H9 (cell line): ENCODE measurements around the gene ENOX1. TPM values are rescaled to one million over a fixed set of nuclear protein-coding genes. Genes with fewer than 3 reads are reported as not detected.

Source experiments
- DNase-seq: peaks from one replicate; pipeline ENCODE4 v3.0.0-alpha.2; 2017
- H2AFZ ChIP-seq: one replicate; pipeline ENCODE4 v1.6.1; 2013; ENCODE audit warnings: mild to moderate bottlenecking, low read length, control low read depth, moderate library complexity
- H2AK5ac ChIP-seq: 2 replicates; pipeline ENCODE4 v1.6.1; 2013; ENCODE audit warnings: low read length, control low read depth, mixed read lengths; ENCODE audit not compliant: insufficient read length
- H2BK120ac ChIP-seq: one replicate; pipeline ENCODE4 v1.6.1; 2013; ENCODE audit warnings: low read depth, mild to moderate bottlenecking, low read length, control low read depth, inconsistent platforms; ENCODE audit not compliant: poor library complexity, severe bottlenecking
- H2BK12ac ChIP-seq: 2 replicates; pipeline ENCODE4 v1.6.1; 2013; ENCODE audit warnings: low read length, control low read depth, mixed read lengths, low read depth; ENCODE audit not compliant: insufficient read length
- H2BK15ac ChIP-seq: 2 replicates; pipeline ENCODE4 v1.6.1; 2013; ENCODE audit warnings: low read depth, low read length, control low read depth
- H2BK20ac ChIP-seq: one replicate; pipeline ENCODE4 v1.6.1; 2013; ENCODE audit warnings: low read depth, mild to moderate bottlenecking, low read length, control low read depth, inconsistent platforms; ENCODE audit not compliant: poor library complexity, severe bottlenecking
- H2BK5ac ChIP-seq: 2 replicates; pipeline ENCODE4 v1.6.1; 2013; ENCODE audit warnings: low read length, control low read depth, mixed read lengths; ENCODE audit not compliant: insufficient read length
- H3K14ac ChIP-seq: 2 replicates; pipeline ENCODE4 v1.6.1; 2013; ENCODE audit warnings: low read length, control low read depth; ENCODE audit not compliant: insufficient read depth
- H3K18ac ChIP-seq: 2 replicates; pipeline ENCODE4 v1.6.1; 2013; ENCODE audit warnings: low read depth, mild to moderate bottlenecking, mixed read lengths, low read length, control low read depth; ENCODE audit not compliant: insufficient read length
- H3K23ac ChIP-seq: 2 replicates; pipeline ENCODE4 v1.6.1; 2013; ENCODE audit warnings: low read length, control low read depth, mixed read lengths, low read depth; ENCODE audit not compliant: insufficient read length
- H3K23me2 ChIP-seq: 2 replicates; pipeline ENCODE4 v1.6.1; 2013; ENCODE audit warnings: low read depth, mild to moderate bottlenecking, mixed read lengths, low read length, control low read depth; ENCODE audit not compliant: insufficient read length, poor library complexity, severe bottlenecking
- H3K27ac ChIP-seq: 2 replicates; pipeline ENCODE4 v1.5.1; 2013; ENCODE audit warnings: low read length, control low read depth, mixed read lengths, low read depth; ENCODE audit not compliant: insufficient read length
- H3K27me3 ChIP-seq: 2 replicates; pipeline ENCODE4 v1.6.1; 2013; ENCODE audit warnings: low read length, control low read depth, inconsistent platforms; ENCODE audit not compliant: insufficient read depth
- H3K4ac ChIP-seq: 2 replicates; pipeline ENCODE4 v1.6.1; 2013; ENCODE audit warnings: low read depth, mild to moderate bottlenecking, control low read depth, inconsistent platforms, low read length, moderate library complexity
- H3K4me1 ChIP-seq: 2 replicates; pipeline ENCODE4 v1.6.1; 2013; ENCODE audit warnings: low read length, control low read depth, inconsistent platforms; ENCODE audit not compliant: insufficient read depth
- H3K4me2 ChIP-seq: 2 replicates; pipeline ENCODE4 v1.6.1; 2013; ENCODE audit warnings: low read length, control low read depth, mixed read lengths; ENCODE audit not compliant: insufficient read length, insufficient read depth
- H3K56ac ChIP-seq: 2 replicates; pipeline ENCODE4 v1.6.1; 2013; ENCODE audit warnings: low read depth, mild to moderate bottlenecking, mixed read lengths, low read length, control low read depth; ENCODE audit not compliant: insufficient read length
- H3K79me1 ChIP-seq: 2 replicates; pipeline ENCODE4 v1.6.1; 2013; ENCODE audit warnings: low read depth, mild to moderate bottlenecking, moderate library complexity, low read length, control low read depth, inconsistent platforms; ENCODE audit not compliant: insufficient read depth, poor library complexity, severe bottlenecking
- H3K79me2 ChIP-seq: 2 replicates; pipeline ENCODE4 v1.6.1; 2013; ENCODE audit warnings: low read length, control low read depth, inconsistent platforms; ENCODE audit not compliant: insufficient read depth
- H3K9ac ChIP-seq: 2 replicates; pipeline ENCODE4 v1.6.1; 2013; ENCODE audit warnings: low read length, control low read depth, mixed read lengths; ENCODE audit not compliant: insufficient read length; ENCODE audit errors: extremely low read depth
- H3K9me3 ChIP-seq: one replicate; pipeline ENCODE4 v1.6.1; 2013; ENCODE audit warnings: low read depth, low read length, inconsistent platforms; ENCODE audit not compliant: control insufficient read depth
- H3T11ph ChIP-seq: one replicate; pipeline ENCODE4 v1.6.1; 2013; ENCODE audit warnings: mild to moderate bottlenecking, low read length, control low read depth, inconsistent platforms
- H4K20me1 ChIP-seq: one replicate; pipeline ENCODE4 v1.6.1; 2013; ENCODE audit not compliant: control insufficient read depth, insufficient read length, insufficient read depth
- H4K5ac ChIP-seq: 2 replicates; pipeline ENCODE4 v1.6.1; 2013; ENCODE audit warnings: low read depth, mild to moderate bottlenecking, mixed read lengths, low read length, control low read depth; ENCODE audit not compliant: insufficient read length
- H4K8ac ChIP-seq: replicated peaks from 2 replicates; pipeline ENCODE4 v1.6.1; 2013; ENCODE audit warnings: low read length, control low read depth, mixed read lengths, low read depth; ENCODE audit not compliant: insufficient read length
- H4K91ac ChIP-seq: 2 replicates; pipeline ENCODE4 v1.6.1; 2013; ENCODE audit warnings: low read depth, mild to moderate bottlenecking, moderate library complexity, mixed read lengths, low read length, control low read depth; ENCODE audit not compliant: insufficient read length
- H3K27ac Mint-ChIP-seq, 3 experiments: 2 replicates in 2 of 3; 3 replicates in 1 of 3; pipeline ENCODE4 v1.8.0; 2020 to 2021; ENCODE audit warnings: mixed read lengths in 3 of 3, mild to moderate bottlenecking in 1 of 3, moderate library complexity in 1 of 3
- H3K27me3 Mint-ChIP-seq: 2 replicates; pipeline ENCODE4 v1.8.0; 2021; ENCODE audit warnings: low read depth, mild to moderate bottlenecking, moderate library complexity, mixed read lengths
- H3K36me3 Mint-ChIP-seq, 3 experiments: 2 replicates in 2 of 3; 3 replicates in 1 of 3; pipeline ENCODE4 v1.8.0; 2020 to 2021; ENCODE audit warnings: low read depth in 3 of 3, mixed read lengths in 3 of 3; ENCODE audit not compliant: insufficient read depth in 1 of 3
- H3K4me1 Mint-ChIP-seq, 2 experiments: 2 replicates each; pipeline ENCODE4 v1.8.0; 2020; ENCODE audit warnings: mixed read lengths in 2 of 2
- H3K4me3 Mint-ChIP-seq, 2 experiments: 2 replicates in 1 of 2; 3 replicates in 1 of 2; pipeline ENCODE4 v1.8.0; 2020 to 2021; ENCODE audit warnings: mild to moderate bottlenecking in 2 of 2, mixed read lengths in 2 of 2, moderate library complexity in 1 of 2
- H3K9me3 Mint-ChIP-seq, 2 experiments: 2 replicates in 1 of 2; 3 replicates in 1 of 2; pipeline ENCODE4 v1.8.0; 2020; ENCODE audit warnings: mild to moderate bottlenecking in 2 of 2, mixed read lengths in 2 of 2, moderate library complexity in 1 of 2
- CTCF ChIP-seq: fragments of 200-600 bp; sonication (generic); conservative IDR thresholded peaks from 3 replicates; pipeline ENCODE4 v1.8.0; 2021; ENCODE audit warnings: antibody characterized with exemption, mild to moderate bottlenecking
- WGBS: extraction: QIAGEN DNeasy Blood & Tissue Kit; methylation state at CpG from one replicate; pipeline ENCODE4 v1.1.7; 2013; ENCODE audit warnings: missing lambda C conversion rate, low lambda C conversion rate, mixed read lengths; ENCODE audit not compliant: insufficient read length; ENCODE audit errors: extremely low coverage; 5-methylcytosine and 5-hydroxymethylcytosine counted together
- total RNA-seq: library from RNA; stranded (reverse); gene quantifications from 2 replicates; pipeline ENCODE4 v1.2.1, GENCODE V29; 2021

ENOX1 gene
- total RNA-seq, 1 experiment from 2014 or later: 0.24 TPM

GRCh38 chr13:43669964-43670363, 116.8 kb downstream of the ENOX1 start:
- H4K20me1 ChIP-seq: no peaks in the 10 kb centered on the region
- H3T11ph ChIP-seq: no peak overlapping the region
- no peak overlapping the region for H4K5ac ChIP-seq
- Mint-ChIP-seq H3K4me3 (no peak overlapping the region), H3K9me3 (no peaks in the 10 kb centered on the region), H3K27ac (no peak overlapping the region), H3K27me3 (no peaks in the 10 kb centered on the region; the same call in 1 of the 2 replicates), H3K4me1 (peaks cover 11 to 14% of the 10 kb centered on the region in 2 experiments), H3K36me3 (no peaks in the 10 kb centered on the region)
- H3K14ac ChIP-seq: no peak overlapping the region
- no peak overlapping the region for H3K56ac ChIP-seq
- H2BK120ac ChIP-seq: no peak overlapping the region
- H3K23ac ChIP-seq: no peak overlapping the region
- H2BK20ac ChIP-seq: no peak overlapping the region
- H3K79me2 ChIP-seq: no peaks in the 10 kb centered on the region
- H2BK5ac ChIP-seq: no peak overlapping the region
- no peak overlapping the region for H2BK12ac ChIP-seq
- H4K91ac ChIP-seq: no peak overlapping the region
- no peaks in the 10 kb centered on the region for H3K9me3 ChIP-seq
- no peak overlapping the region for H3K9ac ChIP-seq
- TF ChIP-seq CTCF: no peak
- WGBS: no CpG with 5 or more reads among the region's 3 CpGs
- H2BK15ac ChIP-seq: no peak overlapping the region
- H3K79me1 ChIP-seq: no peaks in the 10 kb centered on the region
- no peak overlapping the region for H3K4me2 ChIP-seq
- H3K4me1 ChIP-seq: no peaks in the 10 kb centered on the region; the same call in 1 of the 2 replicates
- H2AK5ac ChIP-seq: no peak overlapping the region
- no peak for DNase-seq
- no peaks in the 10 kb centered on the region for H3K23me2 ChIP-seq
- H3K27me3 ChIP-seq: no peaks in the 10 kb centered on the region
- H3K27ac ChIP-seq: no peak overlapping the region
- H3K4ac ChIP-seq: no peak overlapping the region
- no peak overlapping the region for H2AFZ ChIP-seq
- no peak overlapping the region for H3K18ac ChIP-seq
- H4K8ac ChIP-seq: no peak overlapping the region
